HG03025 (cell line): ENCODE measurements around the gene IGF2.

Source experiments
- ATAC-seq: cut with Tn5 transposase; IDR thresholded peaks from one replicate; pipeline ENCODE4 v1.9.1; 2021; ENCODE audit warnings: mild to moderate bottlenecking, moderate library complexity; ENCODE audit not compliant: unreplicated experiment, low FRiP score

IGF2 gene

GRCh38 chr11:2169626-2170570 lies 30.7 kb upstream of the IGF2 start:
- no peak for ATAC-seq

- ATAC-seq = no peak
Measured at GRCh38 chr11:2169005-2169378, 29.8 kb upstream of the IGF2 start.

GRCh38 chr11:2168286-2169004 lies 29.3 kb upstream of the IGF2 start:
- no peak for ATAC-seq

GRCh38 chr11:2167141-2168045 lies 28.2 kb upstream of the IGF2 start:
- no peak for ATAC-seq

DNA sequence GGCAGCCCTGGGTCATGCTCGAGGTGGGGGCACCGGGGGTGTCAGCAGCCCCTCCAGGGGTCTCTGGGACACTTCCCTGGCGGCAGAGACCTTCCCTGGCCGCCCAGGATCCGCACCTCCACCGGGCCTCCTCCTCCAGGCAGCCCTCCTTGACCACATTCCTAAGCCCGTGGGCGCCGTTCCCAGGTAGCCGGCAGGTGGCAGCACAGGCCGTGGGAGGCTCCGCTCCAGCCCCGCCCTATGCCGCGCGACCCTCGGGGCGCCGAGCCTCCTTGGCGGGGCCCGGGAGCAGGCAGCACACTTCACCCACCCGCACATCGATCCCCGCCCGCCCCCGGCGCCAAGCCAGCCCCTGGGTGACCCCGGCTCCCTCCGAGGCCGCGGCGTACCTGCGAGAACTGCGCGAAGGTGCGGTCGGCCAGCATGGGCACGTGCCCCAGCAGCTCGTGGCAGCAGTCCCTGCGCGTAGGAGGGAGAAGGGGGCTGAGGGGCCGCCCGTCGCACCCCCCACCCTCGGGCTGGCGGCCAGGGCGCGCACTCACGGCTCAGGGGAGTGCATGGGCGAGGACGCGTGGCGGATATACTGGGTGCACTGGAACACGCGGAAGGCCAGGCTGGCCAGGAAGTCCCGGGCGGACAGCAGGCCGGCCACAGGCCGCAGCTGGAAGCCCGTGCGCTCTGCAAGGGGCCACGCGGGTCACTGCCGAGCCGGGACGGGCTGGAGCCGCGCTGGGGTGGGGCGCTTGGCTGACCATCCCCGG lies 27.1 kb upstream of the IGF2 start:
- ATAC-seq = no peak

DNA sequence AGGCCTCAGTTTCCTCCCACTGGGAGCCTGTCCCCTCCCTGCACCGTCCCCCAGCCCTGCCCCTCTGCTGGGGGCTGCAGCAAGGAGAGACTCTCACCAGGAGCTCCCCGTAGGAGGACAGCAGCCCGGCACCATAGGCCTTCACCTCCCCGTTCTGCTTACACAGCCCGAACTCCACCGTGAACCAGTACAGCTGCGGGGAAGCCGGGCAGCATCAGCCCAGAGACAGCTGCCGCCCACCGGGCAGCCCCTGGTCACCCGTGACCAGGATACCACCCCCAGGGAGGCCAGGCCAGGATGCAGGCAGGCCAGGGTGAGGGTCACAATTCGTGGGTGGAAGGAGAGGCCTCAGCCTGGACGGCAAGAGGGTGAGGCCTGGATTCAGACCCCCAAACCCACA lies 26.4 kb upstream of the IGF2 start:
- ATAC-seq = no peak

- ATAC-seq = no peak
Measured at GRCh38 chr11:2164861-2165555, 25.8 kb upstream of the IGF2 start.

DNA sequence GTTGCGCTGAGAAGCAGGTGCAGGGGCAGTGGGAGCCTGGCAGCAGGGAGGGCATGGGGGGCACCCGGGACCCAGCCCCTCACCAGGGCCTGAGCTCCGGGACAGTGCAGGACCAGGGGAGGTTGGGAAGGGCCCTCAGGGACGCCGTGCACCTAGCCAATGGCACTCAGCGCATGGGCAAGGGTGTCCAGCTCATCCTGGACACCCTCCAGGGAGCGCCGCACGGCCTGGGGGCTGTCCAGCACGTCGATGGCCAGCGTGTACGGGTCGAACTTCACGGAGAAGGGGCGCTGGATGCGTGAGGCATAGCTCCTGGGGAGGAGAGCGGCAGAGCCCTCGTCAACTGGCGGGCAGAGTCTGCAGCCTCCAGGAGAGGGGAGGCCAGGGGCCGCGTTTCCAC lies 24.9 kb upstream of the IGF2 start:
- ATAC-seq = no peak

GRCh38 chr11:2163428-2163978 lies 24.3 kb upstream of the IGF2 start:
- no peak for ATAC-seq

GRCh38 chr11:2160736-2161259 lies 21.6 kb upstream of the IGF2 start, which contains the start of gene INS:
Gene INS (minus strand): TSS chr11:2161209. CDS start chr11:2160971, 238 bp downstream.
- no peak for ATAC-seq

- no peak for ATAC-seq
Measured at GRCh38 chr11:2159536-2160413, 20.6 kb upstream of the IGF2 start.

DNA sequence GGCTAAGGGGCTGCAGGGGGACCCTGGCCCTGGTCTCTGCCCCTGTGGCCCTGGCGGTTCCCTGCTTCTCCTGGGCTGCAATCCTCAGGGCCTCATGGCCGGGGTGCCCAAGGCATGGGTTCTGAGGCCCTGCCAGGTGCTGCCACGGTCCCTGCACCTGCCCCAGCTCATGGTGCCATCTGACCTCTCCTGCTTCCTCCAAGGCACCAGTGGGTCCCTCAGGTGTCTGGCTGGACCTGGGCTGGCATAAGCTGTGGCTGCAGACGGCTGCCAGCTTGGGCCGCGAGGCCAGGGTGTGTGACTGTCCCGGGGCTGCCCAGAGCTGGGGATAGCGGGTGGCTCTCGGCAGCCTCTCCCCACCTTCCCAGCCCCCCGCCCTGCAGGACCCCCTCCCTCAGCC lies 19.8 kb upstream of the IGF2 start:
- ATAC-seq = no peak

DNA sequence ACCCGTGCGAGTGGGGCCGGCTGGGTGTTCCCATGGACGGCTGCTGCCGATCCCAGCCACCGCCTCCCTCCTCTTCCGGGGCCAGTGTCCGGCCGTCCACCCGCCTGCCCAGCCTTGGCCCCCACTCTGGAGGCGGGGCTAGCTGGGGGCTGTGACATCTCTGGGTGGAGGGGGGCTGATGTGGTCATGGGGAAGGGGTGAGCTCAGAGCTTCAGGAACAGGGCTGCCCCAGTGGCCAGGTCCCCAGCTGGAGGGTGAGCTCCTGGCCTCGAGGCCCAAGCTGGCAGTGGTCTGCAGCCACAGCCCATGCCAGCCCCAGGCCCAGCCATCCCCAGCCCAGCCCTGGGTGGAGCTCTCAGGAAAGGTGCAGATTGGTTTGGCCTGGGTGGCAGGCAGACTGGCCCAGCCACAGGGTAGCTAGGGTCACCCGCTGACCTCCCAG lies 19.1 kb upstream of the IGF2 start:
- no peak for ATAC-seq

DNA sequence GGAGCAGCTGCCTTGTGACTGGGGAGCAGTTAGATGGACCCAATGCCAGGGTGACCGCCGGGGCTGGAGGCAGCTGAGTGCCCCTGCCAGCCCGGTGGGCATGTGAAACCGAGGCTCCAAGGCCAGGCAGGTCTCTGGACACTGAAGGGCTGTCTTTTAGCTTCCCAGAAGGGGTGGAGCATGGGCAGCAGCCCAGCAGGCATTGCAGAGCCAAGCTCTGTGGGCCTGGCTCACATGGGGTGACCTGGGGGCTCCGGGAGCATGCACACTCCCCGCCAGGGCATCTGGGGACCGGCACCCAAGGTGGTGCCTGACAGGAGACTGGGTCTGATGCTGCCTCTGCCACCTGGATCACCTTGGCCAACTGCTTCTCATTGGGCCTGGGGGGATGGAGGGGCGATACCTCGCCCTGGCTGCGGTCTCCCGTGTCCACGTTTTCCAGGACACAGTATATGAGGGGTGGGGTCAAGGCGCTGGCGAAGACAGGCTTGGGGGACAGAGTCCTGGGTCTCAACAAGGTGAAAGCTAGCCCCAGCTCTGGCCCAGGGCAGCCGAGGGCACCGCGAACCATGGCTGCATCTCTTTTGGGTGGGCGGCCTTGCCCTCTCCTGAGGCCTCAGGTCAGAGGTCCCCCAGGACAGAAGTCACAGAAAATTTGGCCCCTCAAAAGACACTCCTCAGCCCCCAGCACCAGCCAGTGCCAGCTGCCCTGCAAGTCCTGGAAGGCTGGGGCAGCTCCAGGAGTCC lies 18.3 kb upstream of the IGF2 start:
- no peak for ATAC-seq

- no peak for ATAC-seq
Measured at GRCh38 chr11:2156416-2157182, 17.4 kb upstream of the IGF2 start.

DNA sequence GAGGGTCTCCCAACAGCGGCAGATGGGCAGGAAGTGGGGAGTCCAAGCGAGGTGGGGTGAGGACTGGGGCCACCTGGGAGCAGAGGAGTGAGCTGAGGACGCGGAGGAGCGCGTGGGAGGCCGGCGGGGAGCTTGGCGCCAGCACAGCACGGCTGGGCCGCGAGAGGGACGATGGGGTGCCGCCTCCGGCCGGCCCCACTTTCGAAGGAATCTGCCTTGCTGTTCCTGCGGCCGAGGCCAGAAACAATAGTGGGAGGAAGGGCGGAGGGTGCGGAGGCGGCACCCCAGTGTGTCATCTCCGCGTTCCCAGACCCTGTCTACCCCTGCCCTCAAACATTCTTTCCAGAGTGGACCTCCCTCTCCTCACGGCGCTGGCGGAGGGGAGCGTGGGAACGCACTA lies 16.3 kb upstream of the IGF2 start:
- no peak for ATAC-seq
